ENCODE measurements around the gene MYADML2.

Gene MYADML2

GRCh38 chr17:81908793-81909192 lies 38.2 kb downstream of the MYADML2 start:
- DNase-seq, result no peak

GRCh38 chr17:81907219-81908145 lies 39.6 kb downstream of the MYADML2 start:
- DNase-seq, result no peak

- no peak for DNase-seq
These were observed 40.4 kb downstream of the MYADML2 start for GRCh38 chr17:81906476-81907218.

GRCh38 chr17:81905993-81906392 lies 41.0 kb downstream of the MYADML2 start:
- DNase-seq, result no peak

GRCh38 chr17:81905424-81905875 lies 41.6 kb downstream of the MYADML2 start:
- no peak for DNase-seq

- no peak for DNase-seq
These were observed 42.2 kb downstream of the MYADML2 start for GRCh38 chr17:81904600-81905423.

- peak; percentile 8 for DNase-seq
These were observed 43.0 kb downstream of the MYADML2 start for GRCh38 chr17:81903896-81904599.

GRCh38 chr17:81903415-81903831 lies 43.6 kb downstream of the MYADML2 start:
- no peak for DNase-seq

GRCh38 chr17:81902653-81903414 lies 44.2 kb downstream of the MYADML2 start:
- DNase-seq, result no peak

GRCh38 chr17:81902023-81902652 lies 44.9 kb downstream of the MYADML2 start, which contains the start of gene NPB:
NPB (plus strand) TSS chr17:81902238; CDS start chr17:81902278, 40 bp downstream.
- DNase-seq, result no peak

GRCh38 chr17:81901167-81902022 lies 45.6 kb downstream of the MYADML2 start:
- no peak for DNase-seq

GRCh38 chr17:81900181-81900820 lies 46.7 kb downstream of the MYADML2 start:
- DNase-seq, result no peak

- DNase-seq, result no peak
These were observed 47.4 kb downstream of the MYADML2 start for GRCh38 chr17:81899514-81900166.

- DNase-seq, result no peak
These were observed 48.1 kb downstream of the MYADML2 start for GRCh38 chr17:81898885-81899284.

- no peak for DNase-seq
These were observed 48.8 kb downstream of the MYADML2 start for GRCh38 chr17:81898029-81898866.

- DNase-seq, result no peak
These were observed 51.6 kb downstream of the MYADML2 start for GRCh38 chr17:81895400-81895799.

GRCh38 chr17:81891303-81891552 lies 55.8 kb downstream of the MYADML2 start:
- no peak for DNase-seq
